K562 (cell line): ENCODE measurements around the gene TIMP4. TPM values are rescaled to one million over a fixed set of nuclear protein-coding genes. Genes with fewer than 3 reads are reported as not detected.

Experiments
- ATAC-seq: fragments of 200-7000 bp; cut with Tn5 transposase; 3 replicates; pipeline ENCODE4 v1.9.1; 2020; ENCODE audit warnings: moderate library complexity
- BruUV-seq: library from RNA; stranded (reverse); fragments of 400-500 nt; replicated peaks from 2 replicates; lab custom pipeline; 2021; lab: Mats Ljungman, UMichigan
- CTCF ChIA-PET: fragments of 300-600 bp; formaldehyde crosslinking; extraction: SDS; loops from one replicate; lab custom pipeline; 2021; ENCODE audit warnings: low intra/inter-chr PET ratio; lab: Yijun Ruan, JAX
- POLR2A ChIA-PET: fragments of 300-600, 350-650 bp; sonication (Branson Sonifier 250); formaldehyde crosslinking; extraction: SDS; loops from one replicate; lab custom pipeline; 2021; ENCODE audit warnings: antibody characterized with exemption, inconsistent platforms; lab: Yijun Ruan, JAX
- DNase-seq, 4 experiments: peaks; one replicate each; pipeline versions ENCODE4 v3.0.0 to v3.0.0-alpha.2; 2011 to 2018; ENCODE audit warnings: low spot score in 3 of 4, mixed read lengths in 3 of 4; ENCODE audit errors: extremely low read depth in 1 of 4
- FAIRE-seq: peaks from 2 replicates; lab custom pipeline; 2011; peaks lifted over from hg19 to GRCh38; lab: Jason Lieb, UNC
- H2AFZ ChIP-seq: 2 replicates; pipeline ENCODE4 v1.6.0; 2011; ENCODE audit warnings: low read depth, low read length, control low read depth, inconsistent platforms
- H3K27ac ChIP-seq: fragments of 200-600 bp; 3 replicates; pipeline ENCODE4 v1.8.0; 2011; ENCODE audit warnings: low read depth, mild to moderate bottlenecking, control low read depth, inconsistent platforms, low read length, moderate library complexity, mixed read lengths; ENCODE audit errors: extremely low read depth
- H3K27me3 ChIP-seq, 2 experiments: fragments of 300-600 bp in 1 of 2; 2 replicates in 1 of 2; 3 replicates in 1 of 2; pipeline versions ENCODE4 v1.6.0 to v1.8.0; 2011; ENCODE audit warnings: inconsistent platforms in 2 of 2, low read length in 2 of 2, mild to moderate bottlenecking in 1 of 2, mixed read lengths in 1 of 2, moderate library complexity in 1 of 2; ENCODE audit not compliant: control insufficient read depth in 2 of 2, insufficient read depth in 2 of 2
- H3K36me3 ChIP-seq: fragments of 300-600 bp; 3 replicates; pipeline ENCODE4 v1.8.0; 2011; ENCODE audit warnings: mild to moderate bottlenecking, low read length, inconsistent platforms; ENCODE audit not compliant: control insufficient read depth, insufficient read depth
- H3K4me1 ChIP-seq, 2 experiments: fragments of 200-600 bp in 1 of 2; replicated peaks in 1 of 2; 2 replicates in 1 of 2; 3 replicates in 1 of 2; pipeline versions ENCODE4 v1.5.1 to v1.8.0; 2011; ENCODE audit warnings: inconsistent platforms in 2 of 2, low read length in 2 of 2, mild to moderate bottlenecking in 1 of 2, mixed read lengths in 1 of 2, moderate library complexity in 1 of 2; ENCODE audit not compliant: control insufficient read depth in 2 of 2, insufficient read depth in 2 of 2
- H3K4me2 ChIP-seq: 2 replicates; pipeline ENCODE4 v1.6.1; 2011; ENCODE audit warnings: low read length, control low read depth, inconsistent platforms, mixed read lengths; ENCODE audit not compliant: insufficient read depth
- H3K4me3 ChIP-seq: fragments of 200-600 bp; sonication (generic), shearing (Covaris generic); 2 replicates; pipeline ENCODE4 v1.5.1; 2016; ENCODE audit warnings: control low read depth, inconsistent platforms
- H3K79me2 ChIP-seq: fragments of 200-600 bp; 3 replicates; pipeline ENCODE4 v1.8.0; 2011; ENCODE audit warnings: low read length, inconsistent platforms; ENCODE audit not compliant: control insufficient read depth, insufficient read depth
- H3K9ac ChIP-seq, 2 experiments: 2 replicates each; pipeline versions ENCODE4 v1.6.0 to v1.6.1; 2011; ENCODE audit warnings: low read depth in 2 of 2, low read length in 2 of 2, control low read depth in 1 of 2, inconsistent platforms in 1 of 2, mild to moderate bottlenecking in 1 of 2, mixed read lengths in 1 of 2; ENCODE audit not compliant: insufficient read depth in 1 of 2
- H3K9me1 ChIP-seq: one replicate; pipeline ENCODE4 v1.6.0; 2011; ENCODE audit warnings: inconsistent platforms, mild to moderate bottlenecking, low read length, moderate library complexity; ENCODE audit not compliant: control insufficient read depth, insufficient read depth
- H3K9me3 ChIP-seq: replicated peaks from 2 replicates; pipeline ENCODE4 v1.5.1; 2011; ENCODE audit warnings: low read depth, low read length, inconsistent platforms; ENCODE audit not compliant: control insufficient read depth, insufficient read depth
- H4K20me1 ChIP-seq: replicated peaks from 2 replicates; pipeline ENCODE4 v1.6.1; 2011; ENCODE audit warnings: low read length, inconsistent platforms, mixed read lengths; ENCODE audit not compliant: control insufficient read depth, insufficient read depth
- SAFB2 ChIP-seq: fragments of 200-400 bp; formaldehyde crosslinking; IDR thresholded peaks from 2 replicates; pipeline ENCODE4 v1.6.1; 2018; ENCODE audit warnings: borderline replicate concordance, low read length, low read depth, moderate library complexity; ENCODE audit not compliant: severe bottlenecking
- U2AF2 ChIP-seq: fragments of 200-400 bp; formaldehyde crosslinking; optimal IDR thresholded peaks from 2 replicates; pipeline ENCODE3; 2017; ENCODE audit warnings: low read depth, mild to moderate bottlenecking, low read length
- ZNF134 ChIP-seq: fragments of 250-450 bp; sonication (Bioruptor Pico); conservative IDR thresholded peaks from 2 replicates; pipeline ENCODE4 v1.4.0; 2020
- ZNF778 ChIP-seq: fragments of 450-650 bp; formaldehyde crosslinking; IDR thresholded peaks from 2 replicates; pipeline ENCODE4 v1.4.0; 2020; ENCODE audit warnings: mild to moderate bottlenecking, moderate library complexity
- WGBS: fragments of 100-300 bp; shearing (Covaris generic); methylation state at CpG from one replicate; pipeline ENCODE4 v1.1.6; 2016; ENCODE audit warnings: low coverage, mixed read lengths; ENCODE audit not compliant: insufficient coverage; ENCODE audit errors: missing lambda C conversion rate; 5-methylcytosine and 5-hydroxymethylcytosine counted together
- in situ Hi-C: fragments of 300-500 bp; cut with MboI; formaldehyde crosslinking; loops from 4 replicates; pipeline ENCODE4 v1.15.0; 2018; ENCODE audit warnings: inconsistent platforms, mixed read lengths
- intact Hi-C: fragments of 100-400 bp; cut with micrococcal nuclease; formaldehyde crosslinking; loops from 2 replicates; pipeline ENCODE4 v1.14.2; 2022
- polyA plus RNA-seq, 8 experiments: library from polyadenylated mRNA; depleted of rRNA in 4 of 8; stranded (reverse) in 5 of 8; unstranded in 3 of 8; fragments of >200 nt; fragmentation: Nextera tagmentation in 2 of 8; fragmentation: Illumina TruSeq in 1 of 8; extraction: Ambion mirVana in 2 of 8; extraction: Trizol in 1 of 8; gene quantifications; 2 replicates each; pipeline versions ENCODE4 v1.2.1 to v1.2.3, GENCODE V29; 2011 to 2014; ENCODE audit warnings: inconsistent platforms in 1 of 8, missing spikeins in 1 of 8
- total RNA-seq, 7 experiments: library from RNA; depleted of rRNA in 6 of 7; stranded (reverse); fragments of >200 nt in 6 of 7; fragmentation: Illumina TruSeq in 2 of 7; extraction: Trizol in 2 of 7; gene quantifications; 2 replicates each; pipeline versions ENCODE4 v1.2.1 to v1.2.3, GENCODE V29; 2011 to 2021; ENCODE audit warnings: low replicate concordance in 1 of 7

Gene TIMP4
- total and polyA plus RNA-seq, 9 of the 15 experiments (the other 6 are each of a cell fraction or from before 2014, with no cell fraction given) = 0.03 to 0.07 TPM; not detected in 7

DNA sequence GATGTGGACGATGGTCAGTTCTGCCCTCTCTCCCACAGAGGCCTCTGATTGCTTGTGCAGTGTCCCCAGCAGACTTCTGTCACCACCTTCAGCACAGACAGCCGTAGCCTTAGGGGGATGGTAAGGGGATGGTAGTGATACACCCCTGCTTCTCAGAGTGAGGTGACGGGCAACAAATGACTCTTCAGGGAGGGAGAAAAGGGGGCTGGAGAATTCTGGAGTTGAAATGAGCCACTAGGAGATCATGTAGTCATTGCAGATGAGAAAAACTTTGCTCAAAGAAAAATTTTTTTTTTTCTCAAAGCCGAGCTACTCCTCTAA lies 29.6 kb upstream of the TIMP4 start:
- H2AFZ ChIP-seq = no peak overlapping the region
- intact Hi-C loops = loop anchor here (5.0 kb wide), 1 partner anchor 289 kb away; no protein-coding TSS in a partner anchor
- H4K20me1 ChIP-seq = no peaks in the 10 kb centered on the region
- TF ChIP-seq U2AF2 (no peak), ZNF778 (CRISPR knock-in tag) (no peak), ZNF134 (no peak), SAFB2 (no peak)
- TF ChIP-seq, all 486 proteins: peak for 0
- H3K4me3 ChIP-seq = no peak overlapping the region
- no peak overlapping the region for H3K27ac ChIP-seq
- no peak for FAIRE-seq
- no peak overlapping the region; a peak in 1 of 4 replicates for H3K9ac ChIP-seq
- no peaks in the 10 kb centered on the region for H3K9me3 ChIP-seq
- peak; percentile 37; the same call in 1 of the 3 replicates for ATAC-seq
- in situ Hi-C loops = no loop called here
- no peaks in the 10 kb centered on the region for H3K36me3 ChIP-seq
- no peak for DNase-seq
- ChIA-PET CTCF (no interaction called here), POLR2A (interaction anchor here (1.1 to 1.3 kb wide), 2 partner anchors 9 to 13 kb away, joined by 3 read pairs; no protein-coding TSS in a partner anchor)
- WGBS = 16% methylated on average over 4 of the region's 4 CpGs
- no peaks in the 10 kb centered on the region for H3K79me2 ChIP-seq
- no TSS peak for BruUV-seq
- peaks cover 0 to 33% of the 10 kb centered on the region in 2 experiments; a peak in 2 of 5 replicates for H3K27me3 ChIP-seq
- no peaks in the 10 kb centered on the region for H3K9me1 ChIP-seq
- no peak overlapping the region for H3K4me2 ChIP-seq
- peaks cover 3 to 22% of the 10 kb centered on the region in 2 experiments; a peak in 4 of 5 replicates for H3K4me1 ChIP-seq
